T-cell (primary cell): ENCODE data around the gene ILDR1. TPM values are rescaled to one million over a fixed set of nuclear protein-coding genes. Genes with fewer than 3 reads are reported as not detected.

ENCODE experiments used
- ATAC-seq, 4 experiments: fragments of 200-7000 bp in 3 of 4; fragments of 150-1000 bp in 1 of 4; cut with Tn5 transposase; replicated peaks in 1 of 4; 1 replicate in 3 of 4; 2 replicates in 1 of 4; pipeline ENCODE4 v1.10.0; 2021; ENCODE audit warnings: moderate library complexity in 3 of 4, mild to moderate bottlenecking in 2 of 4, moderate number of reproducible peaks in 1 of 4
- CTCF ChIA-PET, 2 donors: fragments of 300-600 bp; sonication (Branson Sonifier 250); formaldehyde crosslinking; loops; one replicate each; lab custom pipeline; 2022; ENCODE audit warnings: antibody characterized with exemption in 2 of 2; lab: Charles Lee
- POLR2A ChIA-PET, 2 donors: fragments of 300-600 bp; sonication (Branson Sonifier 250); formaldehyde crosslinking; loops; one replicate each; lab custom pipeline; 2022; ENCODE audit warnings: antibody characterized with exemption in 2 of 2; lab: Charles Lee
- DNase-seq, 35 experiments: peaks; one replicate each; pipeline versions ENCODE4 v3.0.0 to v3.0.0-alpha.2; 2013 to 2023
- H3K27ac ChIP-seq: one replicate; pipeline ENCODE4 v1.5.1; 2013; ENCODE audit warnings: low read length
- H3K27me3 ChIP-seq, 2 experiments: replicated peaks in 1 of 2; 1 replicate in 1 of 2; 2 replicates in 1 of 2; pipeline versions ENCODE4 v1.6.1 to v1.7.0; 2013; ENCODE audit warnings: low read length in 1 of 2, mixed read lengths in 1 of 2; ENCODE audit not compliant: control insufficient read depth in 2 of 2, insufficient read depth in 2 of 2; ENCODE audit errors: extremely low read depth in 1 of 2
- H3K36me3 ChIP-seq, 2 donors: 1 replicate in 1 of 2; 2 replicates in 1 of 2; pipeline versions ENCODE4 v1.6.1 to v1.7.0; 2013; ENCODE audit warnings: low read length in 1 of 2; ENCODE audit not compliant: control insufficient read depth in 2 of 2, insufficient read depth in 1 of 2; ENCODE audit errors: extremely low read depth in 1 of 2
- H3K4me1 ChIP-seq, 2 experiments: 1 replicate in 1 of 2; 2 replicates in 1 of 2; pipeline versions ENCODE4 v1.6.1 to v1.7.0; 2013; ENCODE audit warnings: low read length in 2 of 2, mixed read lengths in 1 of 2; ENCODE audit not compliant: insufficient read depth in 2 of 2, control insufficient read depth in 1 of 2; ENCODE audit errors: extremely low read depth in 1 of 2
- H3K4me3 ChIP-seq, 2 donors: 1 replicate in 1 of 2; 2 replicates in 1 of 2; pipeline versions ENCODE4 v1.5.1 to v1.7.0; 2013; ENCODE audit warnings: mild to moderate bottlenecking in 2 of 2, low read length in 1 of 2, moderate library complexity in 1 of 2; ENCODE audit not compliant: control insufficient read depth in 1 of 2; ENCODE audit errors: extremely low read depth in 1 of 2
- H3K9me3 ChIP-seq: 2 replicates; pipeline ENCODE4 v1.7.0; 2013
- H3K27ac Mint-ChIP-seq, 2 donors: one replicate each; pipeline ENCODE4 v1.8.0; 2020 to 2021; ENCODE audit warnings: mild to moderate bottlenecking in 2 of 2, mixed read lengths in 2 of 2
- H3K27me3 Mint-ChIP-seq, 2 donors: one replicate each; pipeline ENCODE4 v1.8.0; 2021 to 2022; ENCODE audit warnings: mixed read lengths in 2 of 2
- H3K36me3 Mint-ChIP-seq: one replicate; pipeline ENCODE4 v1.8.0; 2021; ENCODE audit warnings: mixed read lengths
- H3K4me1 Mint-ChIP-seq, 3 donors: one replicate each; pipeline ENCODE4 v1.8.0; 2020 to 2022; ENCODE audit warnings: mixed read lengths in 3 of 3, mild to moderate bottlenecking in 1 of 3
- H3K4me3 Mint-ChIP-seq, 3 donors: one replicate each; pipeline ENCODE4 v1.8.0; 2020 to 2022; ENCODE audit warnings: mild to moderate bottlenecking in 3 of 3, mixed read lengths in 3 of 3, moderate library complexity in 3 of 3
- H3K9me3 Mint-ChIP-seq, 3 donors: one replicate each; pipeline ENCODE4 v1.8.0; 2020 to 2022; ENCODE audit warnings: mixed read lengths in 3 of 3
- WGBS: methylation state at CpG from one replicate; pipeline ENCODE4 v1.1.5; 2013; ENCODE audit warnings: missing lambda C conversion rate; ENCODE audit not compliant: insufficient coverage; 5-methylcytosine and 5-hydroxymethylcytosine counted together
- total RNA-seq, 35 experiments: library from RNA in 6 of 35; stranded (reverse) in 6 of 35; fragments of 120-200 nt in 1 of 35; gene quantifications; one replicate each; pipeline versions ENCODE4 v1.2.1 to v1.2.4 and lab custom pipeline; 2013 to 2026

The ILDR1 gene
- total RNA-seq, 5 donors from 2014 or later (not counting 1 experiment from before 2014, with no cell fraction given), result 0.16 TPM; not detected in 3

DNA sequence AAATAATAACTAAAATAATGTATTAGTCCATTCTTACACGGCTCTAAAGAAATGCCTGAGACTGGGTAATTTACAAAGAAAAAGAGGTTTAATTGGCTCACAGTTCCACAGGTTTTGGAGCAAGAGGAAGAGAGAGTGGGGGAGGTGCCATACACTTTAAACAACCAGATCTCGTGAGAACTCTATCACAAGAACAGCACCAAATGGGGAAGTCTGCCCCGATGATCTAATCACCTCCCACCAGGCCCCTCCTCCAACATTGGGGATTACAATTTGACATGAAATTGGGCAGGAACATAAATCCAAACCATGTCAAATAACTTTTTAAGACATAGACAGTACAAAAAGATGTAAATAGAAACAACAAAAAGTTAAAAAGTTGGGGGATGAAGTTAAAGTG is 63.2 kb downstream of the ILDR1 start:
- WGBS, result no CpG with 5 or more reads among the region's 3 CpGs
- H3K27me3 ChIP-seq, result peaks cover 0 to 11% of the 10 kb centered on the region in 2 experiments
- H3K4me3 Mint-ChIP-seq, result no peak overlapping the region
- no peak overlapping the region for H3K27ac ChIP-seq
- peaks cover 0 to 6% of the 10 kb centered on the region in 2 donors for H3K27me3 Mint-ChIP-seq
- no peaks in the 10 kb centered on the region for H3K36me3 ChIP-seq
- ATAC-seq (no peak), DNase-seq (no peak)
- peaks cover 2% of the 10 kb centered on the region for H3K9me3 ChIP-seq
- no peak overlapping the region for H3K4me3 ChIP-seq
- CTCF ChIA-PET, result no interaction called here
- peaks cover 3 to 14% (median 13%) of the 10 kb centered on the region in 3 donors for H3K9me3 Mint-ChIP-seq
- H3K4me1 Mint-ChIP-seq, result no peaks in the 10 kb centered on the region
- POLR2A ChIA-PET, result interaction anchor here in 1 of 2 donors (0.6 kb wide), 1 partner anchor 215 kb away, joined by 8 read pairs; no protein-coding TSS in a partner anchor
- H3K27ac Mint-ChIP-seq, result no peak overlapping the region
- H3K36me3 Mint-ChIP-seq, result no peaks in the 10 kb centered on the region
- no peaks in the 10 kb centered on the region for H3K4me1 ChIP-seq

DNA sequence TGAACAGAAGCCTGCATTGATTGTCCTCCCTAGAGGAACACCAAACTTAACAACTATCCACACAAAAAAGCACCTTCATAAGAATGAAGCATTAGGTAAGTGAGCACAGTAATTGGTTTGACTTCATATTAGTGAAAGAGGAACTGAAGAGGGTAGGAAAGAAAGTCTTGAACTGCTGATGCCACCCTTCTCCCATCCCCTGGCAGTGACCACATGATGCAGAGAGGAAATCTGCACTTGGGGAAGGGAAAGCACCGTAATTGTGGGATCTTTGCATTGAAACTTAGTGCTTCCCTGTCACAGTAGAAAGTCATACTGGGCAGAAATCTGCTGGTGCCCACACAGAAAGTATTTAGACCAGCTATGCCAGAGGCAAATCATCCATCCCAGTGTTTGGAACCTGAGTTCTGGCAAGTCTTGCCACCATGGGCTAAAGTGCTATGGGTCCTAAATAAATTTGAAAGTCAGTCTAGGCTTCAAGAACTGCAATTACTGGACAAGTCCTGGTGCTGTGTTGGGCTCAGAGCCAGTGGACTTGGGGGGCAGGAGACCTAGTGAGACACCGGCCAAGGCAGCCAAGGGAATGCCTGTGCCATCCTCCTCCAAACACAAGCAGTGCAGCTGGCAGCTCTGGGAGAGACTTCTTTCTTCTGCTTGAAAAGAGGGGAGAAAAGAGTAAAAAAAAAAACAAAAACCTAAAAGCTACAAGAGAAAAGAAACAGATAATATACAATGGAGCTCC is 64.2 kb downstream of the ILDR1 start:
- H3K27me3 ChIP-seq, result peaks cover 0 to 5% of the 10 kb centered on the region in 2 experiments
- no peak overlapping the region for H3K27ac ChIP-seq
- H3K27ac Mint-ChIP-seq, result no peak overlapping the region
- POLR2A ChIA-PET, result interaction anchor here in 1 of 2 donors (0.6 kb wide), 1 partner anchor 214 kb away, joined by 8 read pairs; no protein-coding TSS in a partner anchor
- H3K9me3 ChIP-seq, result peaks cover 2% of the 10 kb centered on the region
- WGBS, result 43% methylated on average over 1 of the region's 2 CpGs
- H3K4me3 Mint-ChIP-seq, result no peak overlapping the region
- H3K36me3 Mint-ChIP-seq, result no peaks in the 10 kb centered on the region
- CTCF ChIA-PET, result no interaction called here
- no peaks in the 10 kb centered on the region for H3K36me3 ChIP-seq
- DNase-seq (peak in 1 of 35 experiments; percentile 4), ATAC-seq (no peak)
- peaks cover 0 to 5% of the 10 kb centered on the region in 2 donors for H3K27me3 Mint-ChIP-seq
- H3K9me3 Mint-ChIP-seq, result peaks cover 3 to 14% (median 13%) of the 10 kb centered on the region in 3 donors
- H3K4me1 ChIP-seq, result no peaks in the 10 kb centered on the region
- H3K4me3 ChIP-seq, result no peak overlapping the region
- no peaks in the 10 kb centered on the region for H3K4me1 Mint-ChIP-seq

DNA sequence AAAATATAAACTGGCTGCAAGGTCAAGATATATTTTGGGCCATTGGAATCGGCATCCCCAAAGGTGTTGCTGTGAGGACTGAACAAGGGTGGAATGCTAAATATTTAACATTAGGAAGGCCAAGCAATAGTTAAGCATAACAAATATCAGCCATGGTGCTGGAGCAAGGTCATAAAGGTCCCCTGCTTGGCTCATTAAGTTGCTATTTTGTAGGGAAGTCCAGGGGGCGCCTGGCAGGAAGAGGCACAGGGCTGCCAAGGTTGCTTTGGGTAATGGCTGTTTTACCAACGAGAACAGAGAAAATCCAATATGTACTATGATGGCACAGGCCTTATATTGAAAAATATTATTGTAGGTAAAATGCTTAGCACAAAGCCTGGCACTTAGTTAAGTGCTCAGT is 65.7 kb downstream of the ILDR1 start:
- DNase-seq, result no peak
- no peaks in the 10 kb centered on the region for H3K27me3 ChIP-seq
- no peak overlapping the region for H3K4me3 ChIP-seq
- H3K4me1 ChIP-seq, result no peaks in the 10 kb centered on the region
- Mint-ChIP-seq H3K27me3 (peaks cover 0 to 5% of the 10 kb centered on the region in 2 donors), H3K9me3 (peaks cover 13 to 20% (median 18%) of the 10 kb centered on the region in 3 donors), H3K27ac (no peak overlapping the region), H3K36me3 (peaks cover 3% of the 10 kb centered on the region), H3K4me3 (no peak overlapping the region), H3K4me1 (no peaks in the 10 kb centered on the region)
- no peak for ATAC-seq
- no peaks in the 10 kb centered on the region for H3K36me3 ChIP-seq
- peaks cover 6% of the 10 kb centered on the region for H3K9me3 ChIP-seq
- POLR2A ChIA-PET, result no interaction called here
- CTCF ChIA-PET, result no interaction called here
- H3K27ac ChIP-seq, result no peak overlapping the region
- 100% methylated on average over 1 of the region's 3 CpGs for WGBS

DNA sequence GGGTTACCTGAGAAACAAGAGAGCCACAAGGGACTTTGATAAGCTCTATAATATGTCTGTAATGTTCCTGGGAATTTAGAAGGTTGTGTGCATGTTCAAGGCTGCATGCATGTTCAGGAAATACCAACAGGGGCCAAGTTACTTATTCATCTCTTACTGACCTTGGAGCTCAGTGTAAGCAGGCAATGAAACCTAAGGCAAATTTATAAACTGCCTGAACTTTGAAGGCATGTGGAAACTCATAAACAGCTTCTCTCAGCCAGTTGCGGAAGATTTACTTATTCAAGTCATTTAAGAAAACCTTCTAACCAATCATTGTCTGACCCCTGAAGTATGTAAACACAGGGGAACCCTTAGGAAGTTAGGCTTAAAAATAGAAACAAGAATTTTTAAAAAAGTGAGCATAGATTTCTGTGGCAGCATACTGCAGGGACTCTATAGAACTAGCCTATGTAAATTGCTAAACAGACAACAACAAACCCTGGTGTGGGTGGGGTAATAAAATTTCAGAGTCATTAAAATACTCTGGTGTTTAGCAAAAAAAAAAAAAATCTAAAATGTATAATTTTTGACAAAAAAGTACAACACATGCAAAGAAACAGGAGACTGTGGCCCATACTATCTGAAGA is 70.6 kb downstream of the ILDR1 start:
- H3K9me3 ChIP-seq, result peaks cover 6% of the 10 kb centered on the region
- no peaks in the 10 kb centered on the region for H3K27me3 ChIP-seq
- no peak overlapping the region for H3K4me3 ChIP-seq
- no peak overlapping the region for H3K4me3 Mint-ChIP-seq
- no peaks in the 10 kb centered on the region for H3K4me1 Mint-ChIP-seq
- H3K4me1 ChIP-seq, result no peaks in the 10 kb centered on the region
- DNase-seq (no peak), ATAC-seq (no peak)
- no peak overlapping the region for H3K27ac Mint-ChIP-seq
- no peak overlapping the region for H3K27ac ChIP-seq
- peaks cover 0 to 3% of the 10 kb centered on the region in 2 donors for H3K27me3 Mint-ChIP-seq
- H3K9me3 Mint-ChIP-seq, result peaks cover 7 to 20% (median 14%) of the 10 kb centered on the region in 3 donors
- ChIA-PET CTCF (no interaction called here), POLR2A (interaction anchor here in 1 of 2 donors (0.6 kb wide), 1 partner anchor 391 kb away, joined by 3 read pairs; no protein-coding TSS in a partner anchor)
- no CpG with 5 or more reads among the region's 1 CpG for WGBS
- no peaks in the 10 kb centered on the region for H3K36me3 ChIP-seq
- peaks cover 14% of the 10 kb centered on the region for H3K36me3 Mint-ChIP-seq

DNA sequence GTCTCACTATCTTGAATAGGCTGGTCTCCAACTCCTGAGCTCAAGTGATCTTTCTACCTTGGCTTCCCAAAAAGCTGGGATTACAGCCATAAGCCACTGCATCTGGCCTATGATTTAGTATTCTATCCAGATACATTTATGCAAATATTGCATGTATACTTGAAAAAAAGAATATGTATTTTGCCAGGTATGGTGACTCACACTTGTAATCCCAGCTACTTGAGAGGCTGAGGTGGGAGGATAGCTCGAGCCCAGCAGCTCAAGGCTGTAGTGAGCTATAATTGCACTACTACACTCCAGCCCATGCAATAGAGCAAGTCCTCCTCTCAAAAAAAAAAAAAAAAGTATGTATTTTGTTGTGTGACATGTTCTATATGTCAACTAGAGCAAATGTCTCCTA is 73.4 kb downstream of the ILDR1 start:
- Mint-ChIP-seq H3K27ac (no peak overlapping the region), H3K4me3 (no peak overlapping the region), H3K36me3 (peaks cover 14% of the 10 kb centered on the region), H3K9me3 (peaks cover 7 to 17% (median 14%) of the 10 kb centered on the region in 3 donors), H3K4me1 (no peaks in the 10 kb centered on the region), H3K27me3 (peaks cover 0 to 3% of the 10 kb centered on the region in 2 donors)
- Histone ChIP-seq H3K36me3 (no peaks in the 10 kb centered on the region), H3K27me3 (no peaks in the 10 kb centered on the region), H3K4me3 (no peak overlapping the region), H3K4me1 (no peaks in the 10 kb centered on the region), H3K27ac (no peak overlapping the region), H3K9me3 (peaks cover 4% of the 10 kb centered on the region)
- POLR2A ChIA-PET, result interaction anchor here in 1 of 2 donors (0.7 kb wide), 1 partner anchor 9 kb away, joined by 3 read pairs; no protein-coding TSS in a partner anchor
- WGBS, result no CpG with 5 or more reads among the region's 1 CpG
- ATAC-seq (no peak), DNase-seq (no peak)
- CTCF ChIA-PET, result interaction anchor here in 1 of 2 donors (0.7 kb wide), 1 partner anchor 1337 kb away, joined by 4 read pairs; no protein-coding TSS in a partner anchor

DNA sequence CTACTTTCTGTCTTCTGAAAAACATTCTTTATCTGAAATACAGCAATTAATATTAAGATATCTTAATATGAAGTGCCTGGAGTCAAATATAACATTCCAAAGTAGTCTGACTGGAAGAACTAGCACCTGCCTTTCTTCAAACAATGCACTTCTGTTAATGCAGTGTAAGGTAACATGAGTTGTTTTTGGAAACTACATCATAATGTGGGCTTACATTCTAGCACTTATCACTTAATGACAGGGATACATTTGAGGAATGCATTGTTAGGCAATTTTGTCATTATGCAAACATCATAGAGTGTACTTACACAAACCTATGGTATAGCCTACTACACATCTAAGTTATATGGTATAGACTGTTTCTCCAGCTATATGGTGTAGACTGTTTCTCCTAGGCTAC is 78.6 kb downstream of the ILDR1 start:
- ATAC-seq (no peak), DNase-seq (no peak)
- no peaks in the 10 kb centered on the region for H3K27me3 ChIP-seq
- ChIA-PET POLR2A (no interaction called here), CTCF (no interaction called here)
- peaks cover 0 to 3% of the 10 kb centered on the region in 2 donors for H3K36me3 ChIP-seq
- H3K36me3 Mint-ChIP-seq, result peaks cover 18% of the 10 kb centered on the region
- no peaks in the 10 kb centered on the region for H3K27me3 Mint-ChIP-seq
- no peaks in the 10 kb centered on the region for H3K9me3 Mint-ChIP-seq
- H3K4me1 Mint-ChIP-seq, result no peaks in the 10 kb centered on the region
- no peak overlapping the region for H3K27ac Mint-ChIP-seq
- H3K9me3 ChIP-seq, result no peaks in the 10 kb centered on the region
- no peak overlapping the region for H3K4me3 Mint-ChIP-seq
- H3K4me3 ChIP-seq, result no peak overlapping the region
- H3K4me1 ChIP-seq, result no peaks in the 10 kb centered on the region
- H3K27ac ChIP-seq, result no peak overlapping the region
